Measurements from ENCODE around the gene CMSS1. TPM values are rescaled to one million over a fixed set of nuclear protein-coding genes. Genes with fewer than 3 reads are reported as not detected.

CMSS1 gene
- total RNA-seq, 1 donor from 2014 or later = 56.3 TPM

GRCh38 chr3:100197876-100198275 is 380.2 kb downstream of the CMSS1 start:
- Histone ChIP-seq H3K9me3 (ENCODE audit: low read depth) (no peaks in the 10 kb centered on the region), H3K79me2 (ENCODE audit: low read depth) (no peaks in the 10 kb centered on the region), H3K4me1 (no peaks in the 10 kb centered on the region), H3K4me2 (no peak overlapping the region), H3K9ac (no peak overlapping the region), H3F3A (ENCODE audit: low read depth) (no peaks in the 10 kb centered on the region), H3K36me3 (no peaks in the 10 kb centered on the region), H3K27ac (no peak overlapping the region), H2AFZ (replicated peaks) (no peak overlapping the region), H4K20me1 (ENCODE audit: low read depth) (no peaks in the 10 kb centered on the region), H3K27me3 (no peaks in the 10 kb centered on the region), H3K4me3 (no peak overlapping the region)
- Mint-ChIP-seq H3K36me3 (no peaks in the 10 kb centered on the region), H3K4me3 (no peak overlapping the region), H3K4me1 (no peaks in the 10 kb centered on the region), H3K27me3 (ENCODE audit: insufficient read depth, low read depth) (no peaks in the 10 kb centered on the region), H3K27ac (no peak overlapping the region), H3K9me3 (peaks cover 6% of the 10 kb centered on the region)
- TF ChIP-seq EZH2 (IDR thresholded peaks at IDR 0.05) (no peak), EZH2phosphoT487 (IDR thresholded peaks at IDR 0.05) (no peak)
- TF ChIP-seq, protein P1, sequence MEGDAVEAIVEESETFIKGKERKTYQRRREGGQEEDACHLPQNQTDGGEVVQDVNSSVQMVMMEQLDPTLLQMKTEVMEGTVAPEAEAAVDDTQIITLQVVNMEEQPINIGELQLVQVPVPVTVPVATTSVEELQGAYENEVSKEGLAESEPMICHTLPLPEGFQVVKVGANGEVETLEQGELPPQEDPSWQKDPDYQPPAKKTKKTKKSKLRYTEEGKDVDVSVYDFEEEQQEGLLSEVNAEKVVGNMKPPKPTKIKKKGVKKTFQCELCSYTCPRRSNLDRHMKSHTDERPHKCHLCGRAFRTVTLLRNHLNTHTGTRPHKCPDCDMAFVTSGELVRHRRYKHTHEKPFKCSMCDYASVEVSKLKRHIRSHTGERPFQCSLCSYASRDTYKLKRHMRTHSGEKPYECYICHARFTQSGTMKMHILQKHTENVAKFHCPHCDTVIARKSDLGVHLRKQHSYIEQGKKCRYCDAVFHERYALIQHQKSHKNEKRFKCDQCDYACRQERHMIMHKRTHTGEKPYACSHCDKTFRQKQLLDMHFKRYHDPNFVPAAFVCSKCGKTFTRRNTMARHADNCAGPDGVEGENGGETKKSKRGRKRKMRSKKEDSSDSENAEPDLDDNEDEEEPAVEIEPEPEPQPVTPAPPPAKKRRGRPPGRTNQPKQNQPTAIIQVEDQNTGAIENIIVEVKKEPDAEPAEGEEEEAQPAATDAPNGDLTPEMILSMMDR (IDR thresholded peaks at IDR 0.05) = no peak
- DNase-seq (ENCODE audit: low spot score) = no peak

DNA sequence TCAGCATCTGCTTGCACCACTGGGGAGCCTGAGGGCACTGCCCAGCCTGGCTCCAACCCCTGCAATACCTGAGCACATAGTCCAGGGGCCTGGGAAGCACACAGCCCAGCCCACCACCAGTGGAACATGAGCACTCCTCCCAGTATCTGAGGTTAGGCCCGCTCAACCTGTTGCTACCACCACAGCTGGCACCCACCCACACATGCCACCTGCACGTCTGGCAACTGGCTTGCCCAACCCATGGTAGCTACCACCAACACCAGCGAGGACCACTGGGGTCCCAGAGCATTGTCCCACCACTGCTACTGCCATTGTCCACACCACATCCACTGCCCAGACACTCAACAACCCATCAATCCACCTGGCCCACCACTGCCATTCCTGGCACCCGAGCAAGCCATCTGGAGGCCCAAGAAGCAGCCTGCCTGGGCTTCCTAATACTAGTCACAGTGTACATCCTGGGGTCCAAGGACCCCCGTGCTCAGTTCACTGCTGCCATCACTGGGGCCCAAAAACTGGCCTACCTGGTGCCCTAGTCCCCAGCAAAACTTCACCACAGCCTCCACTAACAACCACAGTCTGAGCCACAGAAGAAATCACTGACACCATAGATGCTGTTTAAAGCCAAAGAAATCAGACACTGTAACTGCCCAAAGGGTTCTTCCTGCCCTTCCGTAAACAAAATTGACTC is 381.1 kb downstream of the CMSS1 start:
- no peak overlapping the region for H3K4me3 ChIP-seq
- no peaks in the 10 kb centered on the region for H3K36me3 Mint-ChIP-seq
- no peaks in the 10 kb centered on the region for H3K4me1 Mint-ChIP-seq
- H3K27ac Mint-ChIP-seq = no peak overlapping the region
- H3K27me3 Mint-ChIP-seq (ENCODE audit: insufficient read depth, low read depth) = no peaks in the 10 kb centered on the region
- no peaks in the 10 kb centered on the region for H4K20me1 ChIP-seq (ENCODE audit: low read depth)
- H3K4me1 ChIP-seq = no peaks in the 10 kb centered on the region
- H3K27me3 ChIP-seq = no peaks in the 10 kb centered on the region
- no peak overlapping the region for H3K4me2 ChIP-seq
- no peak overlapping the region for H2AFZ ChIP-seq (replicated peaks)
- no peaks in the 10 kb centered on the region for H3K79me2 ChIP-seq (ENCODE audit: low read depth)
- H3F3A ChIP-seq (ENCODE audit: low read depth) = no peaks in the 10 kb centered on the region
- DNase-seq (ENCODE audit: low spot score) = no peak
- H3K9me3 ChIP-seq (ENCODE audit: low read depth) = no peaks in the 10 kb centered on the region
- no peak for TF ChIP-seq EZH2 (IDR thresholded peaks at IDR 0.05)
- TF ChIP-seq, protein P1 (IDR thresholded peaks at IDR 0.05) = no peak
- H3K36me3 ChIP-seq = no peaks in the 10 kb centered on the region
- no peak overlapping the region for H3K27ac ChIP-seq
- H3K9me3 Mint-ChIP-seq = peaks cover 6% of the 10 kb centered on the region
- H3K9ac ChIP-seq = no peak overlapping the region
- H3K4me3 Mint-ChIP-seq = no peak overlapping the region

- Histone ChIP-seq H3F3A (ENCODE audit: low read depth) (no peaks in the 10 kb centered on the region), H3K4me2 (no peak overlapping the region), H3K9ac (no peak overlapping the region), H3K4me3 (no peak overlapping the region), H3K36me3 (no peaks in the 10 kb centered on the region), H3K79me2 (ENCODE audit: low read depth) (no peaks in the 10 kb centered on the region), H3K27me3 (no peaks in the 10 kb centered on the region), H2AFZ (replicated peaks) (no peak overlapping the region), H4K20me1 (ENCODE audit: low read depth) (no peaks in the 10 kb centered on the region), H3K9me3 (ENCODE audit: low read depth) (no peaks in the 10 kb centered on the region), H3K27ac (no peak overlapping the region), H3K4me1 (no peaks in the 10 kb centered on the region)
- Mint-ChIP-seq H3K36me3 (no peaks in the 10 kb centered on the region), H3K4me3 (no peak overlapping the region), H3K9me3 (peaks cover 9% of the 10 kb centered on the region), H3K27ac (no peak overlapping the region), H3K4me1 (peaks cover 7% of the 10 kb centered on the region), H3K27me3 (ENCODE audit: insufficient read depth, low read depth) (no peaks in the 10 kb centered on the region)
- no peak for DNase-seq (ENCODE audit: low spot score)
- TF ChIP-seq, protein P1 (IDR thresholded peaks at IDR 0.05) = no peak
- TF ChIP-seq EZH2 (IDR thresholded peaks at IDR 0.05) (no peak), EZH2phosphoT487 (IDR thresholded peaks at IDR 0.05) (no peak)
These were observed 387.5 kb downstream of the CMSS1 start for GRCh38 chr3:100205171-100205570.

Measured in neural progenitor cell (in vitro differentiated cells).